ENCODE results near the gene FRAS1. TPM values are rescaled to one million over a fixed set of nuclear protein-coding genes. Genes with fewer than 3 reads are reported as not detected.

Gene FRAS1
- total and polyA plus RNA-seq, 9 of the 15 experiments (the other 6 are each of a cell fraction or from before 2014, with no cell fraction given) = under 0.01 to 0.11 (median 0.04) TPM; not detected in 2

GRCh38 chr4:78207541-78207940, 150.4 kb downstream of the FRAS1 start:
- H3K27me3 ChIP-seq (ENCODE audit: control insufficient read depth in 2 of 2, insufficient read depth in 2 of 2, low read length in 2 of 2) = no peaks in the 10 kb centered on the region
- no peak overlapping the region for H2AFZ ChIP-seq (ENCODE audit: low read depth, low read length)
- H3K4me2 ChIP-seq (ENCODE audit: insufficient read depth, low read length) = no peak overlapping the region
- in situ Hi-C loops (cut with MboI) = no loop called here
- H3K27ac ChIP-seq (ENCODE audit: extremely low read depth, low read depth, low read length) = no peak overlapping the region
- H3K9me1 ChIP-seq (ENCODE audit: control insufficient read depth, insufficient read depth, low read length) = no peaks in the 10 kb centered on the region
- no peaks in the 10 kb centered on the region for H3K4me1 ChIP-seq (replicated peaks in 1 of 2; ENCODE audit: control insufficient read depth in 2 of 2, insufficient read depth in 2 of 2, low read length in 2 of 2)
- DNase-seq (ENCODE audit: extremely low read depth in 1 of 4, low spot score in 3 of 4) = no peak
- no peak overlapping the region for H3K4me3 ChIP-seq
- ATAC-seq = no peak
- no peaks in the 10 kb centered on the region for H3K36me3 ChIP-seq (ENCODE audit: control insufficient read depth, insufficient read depth, low read length)
- CTCF ChIA-PET (ENCODE audit: low intra/inter-chr PET ratio) = no interaction called here
- BruUV-seq (replicated peaks) = no TSS peak
- no peak for FAIRE-seq
- no peaks in the 10 kb centered on the region for H3K9me3 ChIP-seq (replicated peaks; ENCODE audit: control insufficient read depth, insufficient read depth, low read depth, low read length)
- intact Hi-C loops (cut with micrococcal nuclease) = no loop called here
- POLR2A ChIA-PET = no interaction called here
- H4K20me1 ChIP-seq (replicated peaks; ENCODE audit: control insufficient read depth, insufficient read depth, low read length) = no peaks in the 10 kb centered on the region
- no peaks in the 10 kb centered on the region for H3K79me2 ChIP-seq (ENCODE audit: control insufficient read depth, insufficient read depth, low read length)
- WGBS (ENCODE audit: insufficient coverage, low coverage, missing lambda C conversion rate) = 0% methylated on average over 3 of the region's 3 CpGs
- no peak overlapping the region for H3K9ac ChIP-seq (ENCODE audit: insufficient read depth in 1 of 2, low read depth in 2 of 2, low read length in 2 of 2)
- TF ChIP-seq CREB3 (tag; conservative IDR thresholded peaks at IDR 0.05; ENCODE audit: low read depth) (no peak), ZBTB26 (CRISPR knock-in tag; IDR thresholded peaks at IDR 0.05) (no peak), ZNF766 (CRISPR knock-in tag; conservative IDR thresholded peaks at IDR 0.05) (no peak), PHF21A (IDR thresholded peaks at IDR 0.05; ENCODE audit: borderline replicate concordance, low read depth) (no peak), SMAD2 (IDR thresholded peaks at IDR 0.05; ENCODE audit: low read depth, low read length) (no peak), RFX7 (CRISPR knock-in tag; IDR thresholded peaks at IDR 0.05) (no peak), ZSCAN29 (IDR thresholded peaks at IDR 0.05) (no peak), ZHX1 (conservative IDR thresholded peaks at IDR 0.05; ENCODE audit: low read length) (no peak), KDM2B (CRISPR knock-in tag; IDR thresholded peaks at IDR 0.05) (no peak), CLOCK (CRISPR knock-in tag; IDR thresholded peaks at IDR 0.05; ENCODE audit: borderline replicate concordance) (no peak), CBX5 (IDR thresholded peaks at IDR 0.05; ENCODE audit: borderline replicate concordance, low read depth) (no peak), STAT5A (IDR thresholded peaks at IDR 0.05; ENCODE audit: borderline replicate concordance, low read length) (no peak), MEIS2 (IDR thresholded peaks at IDR 0.05; ENCODE audit: partially characterized antibody) (no peak), ZNF311 (CRISPR knock-in tag; IDR thresholded peaks at IDR 0.05) (no peak)
